HK-2 (cell line): Measurements from ENCODE around the gene VANGL1.

Experiments used
- DNase-seq: peaks from one replicate; pipeline ENCODE4 v3.0.0-alpha.2; 2018; ENCODE audit not compliant: unreplicated experiment

The VANGL1 gene

GRCh38 chr1:115643666-115644065, 1.9 kb downstream of the VANGL1 start:
- no peak for DNase-seq

DNA sequence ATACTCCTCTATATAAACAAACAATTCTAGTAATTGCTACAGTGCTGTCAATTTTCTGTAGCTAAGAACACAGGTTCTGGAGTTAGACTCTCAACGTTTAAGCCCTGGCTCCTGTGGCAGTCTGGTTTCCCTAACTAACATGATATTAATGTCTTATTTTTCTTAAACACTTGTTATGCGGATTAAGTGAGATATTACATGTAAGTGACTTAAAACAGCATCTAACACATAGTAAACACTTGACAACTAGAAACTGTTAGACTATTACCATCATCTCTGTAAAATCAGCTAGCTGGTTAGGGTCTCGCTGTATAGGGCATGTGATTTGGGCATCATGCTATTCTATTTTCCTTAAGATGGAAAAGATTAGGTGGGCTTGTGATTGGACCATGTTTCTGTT, 2.3 kb downstream of the VANGL1 start:
- DNase-seq, result no peak

DNA sequence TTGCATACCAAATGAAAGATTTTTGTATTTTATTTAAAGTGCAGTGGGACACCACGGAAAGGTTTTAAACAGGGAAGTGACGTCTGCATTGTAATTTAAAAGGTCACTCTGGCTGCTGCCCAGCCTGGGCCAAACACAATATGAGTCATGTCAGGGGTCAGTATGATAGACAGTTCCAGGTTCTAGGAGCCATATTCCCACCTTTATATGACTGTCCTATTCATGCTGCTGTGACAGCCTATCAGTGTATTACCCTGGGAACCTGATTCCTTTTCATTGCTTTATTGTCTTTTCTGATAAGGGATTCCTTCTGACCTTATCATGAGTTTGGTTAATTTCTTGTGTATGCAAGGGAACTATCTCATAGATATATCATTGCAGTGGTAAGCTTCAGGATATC, 5.3 kb downstream of the VANGL1 start:
- no peak for DNase-seq

- no peak for DNase-seq
These were observed 5.7 kb downstream of the VANGL1 start for GRCh38 chr1:115647507-115647906.

DNA sequence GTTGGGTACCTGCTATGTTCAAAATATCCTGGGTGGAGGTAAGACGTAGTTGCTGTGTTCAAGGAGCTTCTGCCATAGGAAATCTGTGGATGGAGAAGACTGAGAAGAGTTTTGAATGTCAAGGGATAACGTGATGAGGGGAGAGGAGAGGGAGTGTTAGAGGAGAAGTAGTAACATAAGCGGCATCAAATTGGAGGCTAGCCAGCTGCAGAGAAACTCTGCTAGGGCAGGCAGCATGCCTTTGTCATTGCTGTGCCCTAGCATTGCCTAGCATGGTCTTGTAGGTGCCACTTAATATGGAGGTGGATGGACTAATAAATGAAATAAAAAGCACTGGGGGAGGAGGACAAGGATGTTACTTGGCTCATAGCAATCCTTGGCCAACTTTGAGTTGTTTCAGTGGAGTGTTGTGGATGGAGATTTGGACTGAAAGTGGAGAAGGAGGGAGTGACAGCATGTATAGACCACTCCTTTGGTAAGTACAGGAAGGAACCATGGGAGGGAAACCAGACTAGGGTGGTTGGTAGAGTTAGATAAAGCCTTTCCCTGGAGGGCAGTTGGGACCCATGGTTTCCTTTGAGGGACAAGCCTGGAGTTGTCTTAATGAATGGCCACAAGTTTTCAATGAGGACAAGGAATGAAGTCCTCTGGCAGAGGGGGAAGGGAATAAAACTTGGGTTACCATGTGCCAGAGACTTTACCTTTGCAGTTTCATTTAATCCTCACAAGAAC, 6.3 kb downstream of the VANGL1 start:
- no peak for DNase-seq

DNA sequence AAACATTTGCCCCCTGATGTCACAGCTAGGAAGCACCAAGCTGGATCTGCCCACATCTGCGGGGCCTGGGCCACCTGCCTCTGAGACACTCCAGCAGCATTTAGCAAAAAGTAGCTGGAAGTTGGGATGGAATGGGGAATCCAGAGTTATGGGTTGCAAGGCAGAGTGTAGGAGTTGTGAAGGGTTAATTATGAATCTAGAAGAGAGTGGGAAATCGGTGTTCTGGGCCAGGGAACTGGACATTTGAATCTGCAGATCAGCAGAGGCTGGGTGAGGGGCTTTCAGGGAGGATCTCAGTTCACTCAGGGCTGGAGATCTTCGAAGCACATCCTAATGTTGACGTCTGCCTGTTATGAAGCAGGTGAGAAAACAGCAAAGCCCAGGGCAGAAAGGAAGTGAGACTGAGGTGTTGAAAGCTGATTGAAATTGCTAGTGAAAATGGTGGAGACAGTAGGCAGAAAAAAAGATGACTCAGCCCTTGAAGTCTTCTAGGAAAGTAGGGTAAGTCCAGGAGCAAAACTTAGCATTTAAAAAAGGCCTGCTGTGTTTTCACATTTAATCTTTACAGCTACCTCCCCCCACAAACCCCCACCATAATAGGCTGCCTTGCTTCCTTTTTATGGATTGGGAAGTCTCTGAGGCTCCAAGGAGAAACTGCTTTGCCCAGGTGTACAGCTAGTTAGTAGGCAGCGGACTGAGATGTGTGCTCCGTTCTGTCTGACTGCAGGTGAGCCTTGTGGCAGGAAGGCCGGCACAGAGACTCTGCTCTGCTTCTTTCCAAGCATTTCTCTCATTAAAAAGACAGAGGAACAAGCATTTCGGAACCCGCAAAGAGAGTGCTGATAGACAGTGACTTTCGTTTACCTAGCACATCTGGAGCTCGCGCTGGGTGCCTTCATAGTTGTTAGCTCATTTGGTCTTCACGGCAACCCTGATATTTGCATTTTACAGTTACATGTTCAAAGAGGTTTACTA, 7.2 kb downstream of the VANGL1 start:
- no peak for DNase-seq

GRCh38 chr1:115649964-115650363, 8.2 kb downstream of the VANGL1 start:
- no peak for DNase-seq

- DNase-seq, result no peak
These were observed 9.2 kb downstream of the VANGL1 start for GRCh38 chr1:115650961-115651360.

DNA sequence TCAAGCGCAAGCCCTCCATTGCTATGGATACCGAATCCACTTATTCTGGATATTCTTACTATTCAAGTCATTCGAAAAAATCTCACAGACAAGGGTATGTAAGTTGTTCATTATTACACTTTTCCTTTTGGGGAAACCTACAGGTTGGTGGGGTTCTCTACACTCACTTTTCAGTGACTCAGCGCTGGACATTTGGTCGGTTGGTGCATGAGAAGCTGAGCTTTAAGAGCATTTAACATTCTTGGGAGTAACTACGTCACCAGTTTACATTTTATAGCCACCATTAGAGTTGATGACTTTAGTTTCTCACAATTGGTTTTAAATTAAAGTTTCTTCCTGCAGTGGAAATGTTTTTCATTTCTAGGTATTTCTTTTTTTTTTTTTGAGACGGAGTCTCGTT, 9.6 kb downstream of the VANGL1 start:
- DNase-seq, result no peak

DNA sequence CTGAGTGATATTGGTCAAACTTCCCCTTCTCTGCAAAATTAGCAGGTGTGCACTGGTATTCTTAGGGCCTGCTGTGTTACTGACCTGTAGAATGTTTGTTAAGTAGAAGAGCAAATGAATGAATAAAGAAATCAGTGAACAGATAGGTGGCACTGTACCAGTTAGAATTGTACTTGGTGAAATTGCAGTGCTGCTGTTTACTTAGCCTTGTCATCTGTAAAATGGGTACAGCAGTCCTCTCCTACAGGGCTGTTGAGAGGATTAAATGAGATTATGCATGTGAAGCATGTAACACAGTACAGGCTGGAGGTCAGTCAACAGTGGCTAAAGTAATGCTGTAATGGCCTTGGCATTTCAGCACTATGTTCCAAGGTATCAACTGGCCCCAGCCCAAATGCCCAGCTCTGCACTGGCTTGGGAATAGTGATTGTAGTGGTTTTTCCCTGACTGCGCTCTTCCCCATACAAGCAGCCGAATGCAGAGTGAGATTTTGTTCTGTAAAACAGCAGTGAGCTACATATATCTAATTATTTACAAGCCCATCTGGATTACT, 10.5 kb downstream of the VANGL1 start:
- DNase-seq, result no peak

- no peak for DNase-seq
These were observed 12.4 kb downstream of the VANGL1 start for GRCh38 chr1:115654125-115654524.

- no peak for DNase-seq
These were observed 13.0 kb downstream of the VANGL1 start for GRCh38 chr1:115654663-115655305.

GRCh38 chr1:115655306-115655663, 13.5 kb downstream of the VANGL1 start:
- DNase-seq, result no peak

GRCh38 chr1:115655916-115656315, 14.1 kb downstream of the VANGL1 start:
- DNase-seq, result no peak

GRCh38 chr1:115656461-115657077, 14.8 kb downstream of the VANGL1 start:
- DNase-seq, result no peak

DNA sequence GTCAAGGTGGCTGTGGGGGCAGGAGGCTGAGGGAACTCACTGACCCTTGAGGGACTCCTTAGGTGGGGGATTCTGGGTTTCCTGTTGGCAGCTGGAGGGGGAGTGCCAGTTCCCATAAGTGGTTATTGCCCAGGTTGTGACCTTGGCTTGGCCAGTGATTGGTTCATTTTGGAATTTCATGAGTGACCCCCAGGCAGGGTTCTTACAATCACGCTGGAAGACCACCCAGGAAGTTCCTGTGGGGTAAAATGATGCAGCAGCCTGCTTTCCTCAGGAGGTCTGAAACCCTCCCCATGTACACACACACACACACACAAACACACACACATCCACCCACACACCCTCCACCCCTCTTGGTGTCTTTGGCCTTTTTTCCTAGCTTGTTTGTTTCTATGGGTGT, 16.9 kb downstream of the VANGL1 start:
- DNase-seq, result no peak

- no peak for DNase-seq
These were observed 18.4 kb downstream of the VANGL1 start for GRCh38 chr1:115660151-115660550.

DNA sequence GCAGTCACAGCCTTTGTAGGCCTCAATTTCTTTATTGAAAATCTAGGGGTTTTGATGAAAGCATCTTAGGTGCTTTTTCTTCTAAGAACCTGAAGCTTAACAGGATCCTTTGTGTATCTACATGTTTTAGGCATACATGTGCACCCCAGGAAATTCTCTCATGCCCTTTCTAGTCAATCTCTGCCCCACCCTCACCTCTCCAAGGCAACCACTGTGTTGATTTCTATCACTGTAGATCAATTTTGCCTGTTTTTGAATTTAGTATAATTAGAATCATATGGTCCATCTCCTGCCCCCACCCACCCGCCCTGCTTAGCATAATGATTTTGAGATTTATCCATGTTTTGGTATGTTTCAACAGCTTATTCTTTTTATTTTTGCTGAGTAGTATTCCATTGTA, 19.4 kb downstream of the VANGL1 start:
- no peak for DNase-seq

DNA sequence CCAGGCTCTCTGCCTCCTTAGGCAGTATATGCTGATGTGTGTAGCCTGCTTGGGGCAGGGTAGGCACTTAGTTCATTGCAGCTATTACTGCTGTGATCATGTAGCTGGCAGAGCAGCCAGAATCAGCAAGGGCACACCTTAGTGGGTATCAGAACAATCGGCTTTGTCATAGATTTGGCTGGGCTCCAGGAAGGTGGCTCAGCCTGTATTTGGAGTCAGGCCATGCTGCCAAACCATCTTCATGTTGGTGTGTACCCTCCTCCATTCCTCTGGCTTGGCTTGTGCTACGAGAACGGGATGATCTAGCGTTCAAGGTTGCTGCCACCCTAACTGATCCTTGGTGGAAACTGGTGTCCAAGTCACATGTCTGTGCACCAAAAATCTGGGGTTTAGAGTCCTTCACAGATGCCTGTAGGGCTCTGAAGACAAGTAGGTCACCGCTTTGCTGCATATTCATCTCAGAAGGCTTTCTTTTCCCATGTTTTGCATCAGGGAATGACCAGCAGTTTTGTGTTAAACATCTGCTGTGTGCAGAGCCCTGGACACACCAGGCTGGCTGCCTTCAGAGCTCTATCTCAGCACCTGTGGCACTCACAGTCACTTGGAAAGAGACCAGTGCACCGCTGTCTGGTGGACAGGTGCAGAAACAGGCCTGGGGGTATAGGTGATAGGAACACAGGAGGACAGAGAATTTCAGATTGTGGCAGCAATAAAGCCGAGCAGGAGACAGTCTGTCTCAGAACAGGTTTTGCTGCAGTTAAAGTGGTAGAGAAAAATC, 23.7 kb downstream of the VANGL1 start:
- DNase-seq, result no peak

- no peak for DNase-seq
These were observed 24.4 kb downstream of the VANGL1 start for GRCh38 chr1:115666206-115666605.

- DNase-seq, result no peak
These were observed 24.9 kb downstream of the VANGL1 start for GRCh38 chr1:115666702-115667101.
